Measurements from ENCODE around the gene SLC12A6. TPM values are rescaled to one million over a fixed set of nuclear protein-coding genes. Genes with fewer than 3 reads are reported as not detected.

Gene SLC12A6
- total RNA-seq, 1 donor from 2014 or later, result 16.4 TPM

GRCh38 chr15:34217587-34218225 is 119.9 kb downstream of the SLC12A6 start:
- no peak overlapping the region for H3K4me3 ChIP-seq (ENCODE audit: low read depth, low read length)
- no peaks in the 10 kb centered on the region for H3K27me3 ChIP-seq (ENCODE audit: control insufficient read depth, insufficient read depth, low read length)
- TF ChIP-seq CTCF (IDR thresholded peaks at IDR 0.05; ENCODE audit: insufficient read depth, low read length, poor library complexity, severe bottlenecking), result no peak
- no peak for DNase-seq (ENCODE audit: low read depth)
- H3K36me3 ChIP-seq (ENCODE audit: control insufficient read depth, insufficient read depth, low read length), result no peaks in the 10 kb centered on the region

GRCh38 chr15:34216527-34217270 is 120.9 kb downstream of the SLC12A6 start:
- H3K4me3 ChIP-seq (ENCODE audit: low read depth, low read length), result no peak overlapping the region
- no peak for DNase-seq (ENCODE audit: low read depth)
- H3K36me3 ChIP-seq (ENCODE audit: control insufficient read depth, insufficient read depth, low read length), result no peaks in the 10 kb centered on the region
- no peak for TF ChIP-seq CTCF (IDR thresholded peaks at IDR 0.05; ENCODE audit: insufficient read depth, low read length, poor library complexity, severe bottlenecking)
- no peaks in the 10 kb centered on the region for H3K27me3 ChIP-seq (ENCODE audit: control insufficient read depth, insufficient read depth, low read length)

- no peak for DNase-seq (ENCODE audit: low read depth)
- H3K27me3 ChIP-seq (ENCODE audit: control insufficient read depth, insufficient read depth, low read length), result no peaks in the 10 kb centered on the region
- H3K36me3 ChIP-seq (ENCODE audit: control insufficient read depth, insufficient read depth, low read length), result no peaks in the 10 kb centered on the region
- no peak for TF ChIP-seq CTCF (IDR thresholded peaks at IDR 0.05; ENCODE audit: insufficient read depth, low read length, poor library complexity, severe bottlenecking)
- no peak overlapping the region for H3K4me3 ChIP-seq (ENCODE audit: low read depth, low read length)
These were observed 123.4 kb downstream of the SLC12A6 start for GRCh38 chr15:34214135-34214534.

GRCh38 chr15:34213690-34214089 is 123.9 kb downstream of the SLC12A6 start:
- Histone ChIP-seq H3K27me3 (ENCODE audit: control insufficient read depth, insufficient read depth, low read length) (no peaks in the 10 kb centered on the region), H3K4me3 (ENCODE audit: low read depth, low read length) (no peak overlapping the region), H3K36me3 (ENCODE audit: control insufficient read depth, insufficient read depth, low read length) (no peaks in the 10 kb centered on the region)
- no peak for DNase-seq (ENCODE audit: low read depth)
- TF ChIP-seq CTCF (IDR thresholded peaks at IDR 0.05; ENCODE audit: insufficient read depth, low read length, poor library complexity, severe bottlenecking), result no peak

- DNase-seq (ENCODE audit: low read depth), result peak; percentile 69
- peak; percentile 81 for TF ChIP-seq CTCF (IDR thresholded peaks at IDR 0.05; ENCODE audit: insufficient read depth, low read length, poor library complexity, severe bottlenecking)
These were observed 127.9 kb downstream of the SLC12A6 start, which contains the start of gene KATNBL1 for GRCh38 chr15:34209421-34210282. Gene KATNBL1 (minus strand): TSS chr15:34210096. CDS start chr15:34163676, 46,420 bp downstream.

More at GRCh38 chr15:34209421-34210282, 127.9 kb downstream of the SLC12A6 start, which contains the start of gene KATNBL1:
- no peaks in the 10 kb centered on the region for H3K36me3 ChIP-seq (ENCODE audit: control insufficient read depth, insufficient read depth, low read length)
- H3K4me3 ChIP-seq (ENCODE audit: low read depth, low read length), result peak within 1 kb of the TSS; percentile 59
- H3K27me3 ChIP-seq (ENCODE audit: control insufficient read depth, insufficient read depth, low read length), result no peaks in the 10 kb centered on the region
